ENCODE measurements around the gene DNASE2. TPM values are rescaled to one million over a fixed set of nuclear protein-coding genes. Genes with fewer than 3 reads are reported as not detected.
A peak's percentile ranks its signal among the peaks of the same experiment; 100 is the strongest.

Gene DNASE2
- total and polyA plus RNA-seq, 2 donors (not counting 1 experiment from before 2014, with no cell fraction given): 25.1 to 26.6 TPM

DNA sequence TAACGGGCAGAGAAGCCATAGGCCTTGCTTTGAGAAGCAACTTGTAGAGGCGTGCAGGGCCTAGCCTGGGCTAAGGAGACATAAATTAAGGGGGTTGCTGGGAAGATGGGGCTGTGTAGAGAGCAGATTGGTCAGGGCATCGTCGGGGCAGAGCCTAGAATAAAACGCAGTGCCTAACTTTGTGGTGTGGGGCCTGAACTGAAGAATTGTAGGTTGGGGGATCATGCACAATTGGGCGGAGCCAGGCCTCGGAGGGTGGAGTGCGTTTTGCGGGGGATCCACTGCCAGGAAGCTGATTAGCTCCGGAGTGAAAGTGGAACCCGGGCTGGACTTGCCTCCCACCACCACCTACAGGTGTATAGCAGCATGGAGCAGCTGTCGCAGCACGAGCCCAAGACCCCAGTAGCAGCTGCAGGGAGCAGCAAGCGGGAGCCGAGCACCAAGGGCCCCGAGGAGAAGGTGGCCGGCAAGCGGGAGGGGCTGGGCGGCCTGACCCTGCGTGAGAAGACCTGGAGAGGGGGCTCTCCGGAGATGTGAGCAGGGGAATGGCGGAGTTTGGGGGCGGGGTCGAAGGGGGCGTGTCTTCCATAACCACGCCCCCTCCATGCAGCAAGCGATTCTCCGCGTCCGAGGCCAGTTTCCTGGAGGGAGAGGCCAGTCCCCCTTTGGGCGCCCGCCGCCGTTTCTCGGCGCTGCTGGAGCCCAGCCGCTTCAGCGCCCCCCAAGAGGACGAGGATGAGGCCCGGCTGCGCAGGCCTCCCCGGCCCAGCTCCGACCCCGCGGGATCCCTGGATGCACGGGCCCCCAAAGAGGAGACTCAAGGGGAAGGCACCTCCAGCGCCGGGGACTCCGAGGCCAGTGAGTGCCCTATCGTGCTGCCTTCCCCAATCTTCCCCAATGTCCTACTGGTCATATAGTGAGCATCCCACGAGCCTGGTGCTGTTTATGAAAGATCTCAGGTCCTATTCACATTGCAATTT lies 13.8 kb downstream of the DNASE2 start:
- Histone ChIP-seq H3K79me2 (ENCODE audit: control insufficient read depth, insufficient read depth, low read length) (no peaks in the 10 kb centered on the region), H2AFZ (ENCODE audit: low read length) (peak overlapping the region; percentile 59), H3K4me3 (replicated peaks in 1 of 4; ENCODE audit: control extremely low read depth in 1 of 4, insufficient read depth in 1 of 4, low read depth in 3 of 4, low read length in 4 of 4) (peak overlapping the region in 3 of 4 experiments; percentile 29 to 50 (median 34)), H3K9ac (ENCODE audit: insufficient read depth, low read length) (peak overlapping the region; percentile 13), H3K27me3 (ENCODE audit: control insufficient read depth, insufficient read depth, low read length) (peaks cover 4% of the 10 kb centered on the region), H4K20me1 (ENCODE audit: control insufficient read depth, extremely low read depth, insufficient read depth, low read length) (no peaks in the 10 kb centered on the region), H3K36me3 (ENCODE audit: control insufficient read depth, insufficient read depth, low read length) (no peaks in the 10 kb centered on the region), H3K9me3 (ENCODE audit: control insufficient read depth, insufficient read depth, low read depth, low read length) (no peaks in the 10 kb centered on the region), H3K4me1 (ENCODE audit: control insufficient read depth, extremely low read depth, insufficient read depth, low read length) (no peaks in the 10 kb centered on the region), H3K27ac (ENCODE audit: insufficient read depth, low read length) (no peak overlapping the region), H3K4me2 (ENCODE audit: extremely low read depth, insufficient read depth, low read length) (peak overlapping the region; percentile 69)
- DNase-seq (ENCODE audit: low read depth in 2 of 2): peak; percentile 43 to 52
- TF ChIP-seq CTCF (conservative IDR thresholded peaks at IDR 0.05 in 1 of 2, IDR thresholded peaks at IDR 0.05 in 1 of 2; ENCODE audit: low read depth in 1 of 2, low read length in 2 of 2): no peak
- TF ChIP-seq EZH2 (IDR thresholded peaks at IDR 0.05; ENCODE audit: low read length, missing control alignments): no peak

- Histone ChIP-seq H3K9ac (ENCODE audit: insufficient read depth, low read length) (no peak overlapping the region), H3K27ac (ENCODE audit: insufficient read depth, low read length) (no peak overlapping the region), H3K36me3 (ENCODE audit: control insufficient read depth, insufficient read depth, low read length) (no peaks in the 10 kb centered on the region), H3K4me2 (ENCODE audit: extremely low read depth, insufficient read depth, low read length) (no peak overlapping the region), H3K9me3 (ENCODE audit: control insufficient read depth, insufficient read depth, low read depth, low read length) (no peaks in the 10 kb centered on the region), H3K27me3 (ENCODE audit: control insufficient read depth, insufficient read depth, low read length) (peaks cover 4% of the 10 kb centered on the region), H3K4me1 (ENCODE audit: control insufficient read depth, extremely low read depth, insufficient read depth, low read length) (no peaks in the 10 kb centered on the region), H3K4me3 (replicated peaks in 1 of 4; ENCODE audit: control extremely low read depth in 1 of 4, insufficient read depth in 1 of 4, low read depth in 3 of 4, low read length in 4 of 4) (no peak overlapping the region), H4K20me1 (ENCODE audit: control insufficient read depth, extremely low read depth, insufficient read depth, low read length) (no peaks in the 10 kb centered on the region), H2AFZ (ENCODE audit: low read length) (no peak overlapping the region), H3K79me2 (ENCODE audit: control insufficient read depth, insufficient read depth, low read length) (no peaks in the 10 kb centered on the region)
- TF ChIP-seq EZH2 (IDR thresholded peaks at IDR 0.05; ENCODE audit: low read length, missing control alignments) (no peak), CTCF (conservative IDR thresholded peaks at IDR 0.05 in 1 of 2, IDR thresholded peaks at IDR 0.05 in 1 of 2; ENCODE audit: low read depth in 1 of 2, low read length in 2 of 2) (no peak)
- DNase-seq (ENCODE audit: low read depth in 2 of 2): no peak
Observed at GRCh38 chr19:12866416-12867119, 14.7 kb downstream of the DNASE2 start.

- no peaks in the 10 kb centered on the region for H3K36me3 ChIP-seq (ENCODE audit: control insufficient read depth, insufficient read depth, low read length)
- H2AFZ ChIP-seq (ENCODE audit: low read length): no peak overlapping the region
- no peak overlapping the region for H3K9ac ChIP-seq (ENCODE audit: insufficient read depth, low read length)
- H3K4me1 ChIP-seq (ENCODE audit: control insufficient read depth, extremely low read depth, insufficient read depth, low read length): no peaks in the 10 kb centered on the region
- no peaks in the 10 kb centered on the region for H4K20me1 ChIP-seq (ENCODE audit: control insufficient read depth, extremely low read depth, insufficient read depth, low read length)
- no peak overlapping the region for H3K4me2 ChIP-seq (ENCODE audit: extremely low read depth, insufficient read depth, low read length)
- DNase-seq (ENCODE audit: low read depth in 2 of 2): no peak
- no peaks in the 10 kb centered on the region for H3K79me2 ChIP-seq (ENCODE audit: control insufficient read depth, insufficient read depth, low read length)
- H3K27ac ChIP-seq (ENCODE audit: insufficient read depth, low read length): no peak overlapping the region
- peaks cover 4% of the 10 kb centered on the region for H3K27me3 ChIP-seq (ENCODE audit: control insufficient read depth, insufficient read depth, low read length)
- TF ChIP-seq EZH2 (IDR thresholded peaks at IDR 0.05; ENCODE audit: low read length, missing control alignments) (no peak), CTCF (conservative IDR thresholded peaks at IDR 0.05 in 1 of 2, IDR thresholded peaks at IDR 0.05 in 1 of 2; ENCODE audit: low read depth in 1 of 2, low read length in 2 of 2) (no peak)
- no peak overlapping the region for H3K4me3 ChIP-seq (replicated peaks in 1 of 4; ENCODE audit: control extremely low read depth in 1 of 4, insufficient read depth in 1 of 4, low read depth in 3 of 4, low read length in 4 of 4)
- H3K9me3 ChIP-seq (ENCODE audit: control insufficient read depth, insufficient read depth, low read depth, low read length): no peaks in the 10 kb centered on the region
Observed at GRCh38 chr19:12865746-12866415, 15.4 kb downstream of the DNASE2 start.
